ENCODE results near the gene SORBS1. TPM values are rescaled to one million over a fixed set of nuclear protein-coding genes. Genes with fewer than 3 reads are reported as not detected.

The SORBS1 gene
- total RNA-seq, result 58.2 TPM
- long read RNA-seq, partial matches to known transcripts, result 8 of 30 reads
- long read RNA-seq, other reads (novel, unspliced or antisense), result 22 of 30 reads

DNA sequence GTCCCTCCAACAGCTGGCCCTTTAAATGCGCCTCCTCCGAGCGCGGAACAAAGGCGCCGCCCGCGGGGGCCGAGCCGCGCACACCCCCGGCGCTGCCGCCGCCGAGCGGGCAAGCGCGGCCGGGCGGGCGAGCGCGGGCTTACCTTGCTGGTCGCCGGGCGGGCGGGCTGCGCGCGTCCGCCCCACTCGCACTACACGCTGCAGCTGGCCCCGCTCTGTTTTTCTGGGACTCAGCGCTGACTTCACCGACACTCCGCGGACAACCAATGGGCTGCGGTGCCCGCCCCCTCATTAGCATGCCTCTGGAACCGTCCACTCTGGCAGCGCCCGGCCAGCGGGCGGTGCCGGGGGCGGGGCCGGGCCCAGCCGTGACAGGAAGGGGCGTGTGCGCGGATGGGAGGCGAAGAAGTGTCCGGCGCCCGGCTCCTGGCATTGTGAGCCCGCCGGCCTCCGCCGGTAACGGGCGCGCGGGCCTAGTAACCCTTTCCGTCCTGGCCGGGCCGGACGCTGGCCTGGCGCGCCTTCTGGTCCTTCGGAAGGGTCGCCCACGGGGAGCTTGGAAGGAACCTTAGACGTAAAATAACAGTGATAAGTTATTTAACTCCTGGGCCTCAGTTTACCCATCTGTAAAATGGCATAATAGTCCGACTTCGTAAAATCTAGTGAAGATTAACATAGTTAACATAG lies at the start of gene SORBS1:
SORBS1 (minus strand) TSS at position 195 of the 687 bp plus-strand sequence. CDS start 120,236 bp downstream, outside the sequence.
- peak; percentile 98 for DNase-seq
- peak; percentile 99 to 100 for ATAC-seq
- no peaks in the 10 kb centered on the region for H3K9me3 ChIP-seq
- H3K36me3 ChIP-seq, result no peaks in the 10 kb centered on the region
- H3K4me3 ChIP-seq, result peak within 1 kb of the TSS; percentile 85
- intact Hi-C loops (cut with DNase I), result no loop called here
- TF ChIP-seq, protein P1, sequence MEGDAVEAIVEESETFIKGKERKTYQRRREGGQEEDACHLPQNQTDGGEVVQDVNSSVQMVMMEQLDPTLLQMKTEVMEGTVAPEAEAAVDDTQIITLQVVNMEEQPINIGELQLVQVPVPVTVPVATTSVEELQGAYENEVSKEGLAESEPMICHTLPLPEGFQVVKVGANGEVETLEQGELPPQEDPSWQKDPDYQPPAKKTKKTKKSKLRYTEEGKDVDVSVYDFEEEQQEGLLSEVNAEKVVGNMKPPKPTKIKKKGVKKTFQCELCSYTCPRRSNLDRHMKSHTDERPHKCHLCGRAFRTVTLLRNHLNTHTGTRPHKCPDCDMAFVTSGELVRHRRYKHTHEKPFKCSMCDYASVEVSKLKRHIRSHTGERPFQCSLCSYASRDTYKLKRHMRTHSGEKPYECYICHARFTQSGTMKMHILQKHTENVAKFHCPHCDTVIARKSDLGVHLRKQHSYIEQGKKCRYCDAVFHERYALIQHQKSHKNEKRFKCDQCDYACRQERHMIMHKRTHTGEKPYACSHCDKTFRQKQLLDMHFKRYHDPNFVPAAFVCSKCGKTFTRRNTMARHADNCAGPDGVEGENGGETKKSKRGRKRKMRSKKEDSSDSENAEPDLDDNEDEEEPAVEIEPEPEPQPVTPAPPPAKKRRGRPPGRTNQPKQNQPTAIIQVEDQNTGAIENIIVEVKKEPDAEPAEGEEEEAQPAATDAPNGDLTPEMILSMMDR (IDR thresholded peaks at IDR 0.05), result no peak
- H3K27ac ChIP-seq, result peak within 1 kb of the TSS; percentile 86
- peaks cover 23% of the 10 kb centered on the region for H3K4me1 ChIP-seq
- H3K27me3 ChIP-seq (ENCODE audit: low read depth), result no peaks in the 10 kb centered on the region

DNA sequence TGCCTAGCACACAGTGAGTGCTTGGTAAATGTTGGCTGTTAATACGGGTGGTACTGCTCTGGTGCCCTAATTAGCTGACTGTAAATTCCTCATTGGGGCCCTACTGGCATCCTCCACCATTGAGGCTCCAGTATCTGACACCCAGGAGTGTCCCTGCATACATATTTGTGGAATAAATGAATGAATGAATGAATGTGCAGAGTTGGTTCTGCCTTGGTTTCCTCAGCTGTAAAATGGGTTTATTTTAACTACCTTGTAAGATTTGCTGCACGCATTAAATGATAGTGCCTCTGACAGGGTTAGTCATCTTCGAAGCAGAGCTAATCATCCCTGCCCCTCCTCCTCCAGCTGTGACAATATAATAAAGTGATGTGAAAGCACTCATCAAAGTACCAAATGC lies 49.6 kb upstream of the SORBS1 start:
- TF ChIP-seq, protein P1 (IDR thresholded peaks at IDR 0.05), result no peak
- ATAC-seq, result no peak
- Histone ChIP-seq H3K27ac (no peak overlapping the region), H3K27me3 (ENCODE audit: low read depth) (no peaks in the 10 kb centered on the region), H3K4me1 (no peaks in the 10 kb centered on the region), H3K4me3 (no peak overlapping the region), H3K9me3 (no peaks in the 10 kb centered on the region), H3K36me3 (peaks cover 96% of the 10 kb centered on the region)
- intact Hi-C loops (cut with DNase I), result no loop called here
- no peak for DNase-seq

DNA sequence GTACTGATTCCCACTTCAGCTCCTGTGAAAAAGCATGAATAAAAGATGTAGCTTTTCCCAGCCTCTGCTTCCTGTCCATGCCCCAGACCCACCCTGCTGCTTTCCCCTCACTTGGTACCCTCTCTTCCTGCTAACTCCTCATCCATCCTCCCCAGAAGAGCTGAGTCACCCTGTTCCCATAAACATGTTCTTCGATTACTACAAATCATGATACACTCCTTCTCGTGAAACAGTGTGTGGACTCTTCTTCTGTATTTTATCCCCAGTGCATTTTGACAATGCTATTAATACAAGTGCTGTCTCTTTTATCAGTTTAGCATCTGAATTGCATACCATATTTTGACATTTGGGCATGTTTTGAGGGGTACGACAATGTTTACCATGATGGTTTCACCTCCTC lies 45.8 kb upstream of the SORBS1 start:
- TF ChIP-seq, protein P1 (IDR thresholded peaks at IDR 0.05), result no peak
- DNase-seq, result no peak
- no peaks in the 10 kb centered on the region for H3K9me3 ChIP-seq
- peaks cover 65% of the 10 kb centered on the region for H3K36me3 ChIP-seq
- H3K4me3 ChIP-seq, result no peak overlapping the region
- H3K27ac ChIP-seq, result no peak overlapping the region
- no peak for ATAC-seq
- H3K4me1 ChIP-seq, result no peaks in the 10 kb centered on the region
- intact Hi-C loops (cut with DNase I), result no loop called here
- no peaks in the 10 kb centered on the region for H3K27me3 ChIP-seq (ENCODE audit: low read depth)

DNA sequence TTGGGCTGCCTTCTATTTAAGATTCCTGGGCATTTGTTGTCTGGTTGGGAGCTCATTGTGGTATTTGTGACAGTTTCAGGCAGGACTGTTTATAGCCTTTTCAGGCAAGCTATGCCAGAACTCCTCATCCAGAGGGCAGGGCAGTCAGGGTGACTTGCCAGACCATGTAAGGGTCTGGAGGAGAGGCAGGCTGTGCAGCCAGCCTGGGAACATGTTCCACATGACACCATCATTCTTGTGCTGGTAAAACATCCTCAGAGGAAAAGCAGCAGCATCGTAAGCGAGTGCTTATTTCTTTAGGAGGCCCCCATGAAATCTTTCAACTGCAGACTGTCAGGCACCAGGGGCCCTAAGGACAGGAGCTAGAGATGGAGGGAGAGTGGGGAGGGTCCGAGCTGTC lies 44.0 kb upstream of the SORBS1 start:
- H3K4me1 ChIP-seq, result no peaks in the 10 kb centered on the region
- TF ChIP-seq, protein P1 (IDR thresholded peaks at IDR 0.05), result no peak
- ATAC-seq (no peak), DNase-seq (no peak)
- H3K27ac ChIP-seq, result no peak overlapping the region
- no peaks in the 10 kb centered on the region for H3K9me3 ChIP-seq
- intact Hi-C loops (cut with DNase I), result no loop called here
- H3K36me3 ChIP-seq, result peaks cover 49% of the 10 kb centered on the region
- no peak overlapping the region for H3K4me3 ChIP-seq
- H3K27me3 ChIP-seq (ENCODE audit: low read depth), result no peaks in the 10 kb centered on the region

DNA sequence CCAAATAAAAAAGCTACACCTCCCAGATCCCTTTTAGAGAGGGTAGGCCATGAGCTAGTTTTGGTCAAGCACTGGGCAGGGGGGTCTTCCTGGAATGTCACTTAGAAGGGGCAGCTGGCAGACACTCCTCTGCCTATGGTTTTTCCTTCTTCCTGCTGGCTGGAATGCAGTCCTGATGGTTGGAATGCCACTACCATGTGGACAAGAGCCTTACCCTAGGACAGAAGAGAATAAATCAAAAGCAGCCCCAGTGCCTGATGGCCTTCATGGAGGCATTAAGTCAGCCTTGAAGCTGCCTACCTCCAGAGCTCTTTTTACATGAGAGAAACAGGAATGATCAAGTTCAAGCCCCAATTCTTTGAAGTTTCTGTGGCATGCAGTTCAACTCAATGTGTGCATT lies 43.5 kb upstream of the SORBS1 start:
- Histone ChIP-seq H3K4me3 (no peak overlapping the region), H3K4me1 (no peaks in the 10 kb centered on the region), H3K27ac (no peak overlapping the region), H3K36me3 (peaks cover 44% of the 10 kb centered on the region), H3K27me3 (ENCODE audit: low read depth) (no peaks in the 10 kb centered on the region), H3K9me3 (no peaks in the 10 kb centered on the region)
- intact Hi-C loops (cut with DNase I), result loop anchor here (5.0 kb wide), 1 partner anchor 172 kb away; no protein-coding TSS in a partner anchor
- ATAC-seq (no peak), DNase-seq (no peak)
- TF ChIP-seq, protein P1 (IDR thresholded peaks at IDR 0.05), result no peak

Data from lower lobe of right lung (tissue), 2 donors.